Activated B cell treated with CpG ODN at 0.5 μM for 24 hours (primary cell): ENCODE results near the gene IL11RA. TPM values are rescaled to one million over a fixed set of nuclear protein-coding genes. Genes with fewer than 3 reads are reported as not detected.

ENCODE experiments used
- ATAC-seq: fragments of 200-7000 bp; cut with Tn5 transposase; one replicate; pipeline ENCODE4 v1.10.0; 2021; ENCODE audit warnings: low read depth, mild to moderate bottlenecking, moderate library complexity
- CTCF ChIA-PET: fragments of 350-600 bp; sonication (Branson Sonifier 250); formaldehyde crosslinking; loops from one replicate; lab custom pipeline; 2021; ENCODE audit warnings: antibody characterized with exemption; lab: Charles Lee
- POLR2A ChIA-PET: fragments of 350-600 bp; sonication (Branson Sonifier 250); formaldehyde crosslinking; loops from one replicate; lab custom pipeline; 2021; ENCODE audit warnings: antibody characterized with exemption; lab: Charles Lee
- DNase-seq: peaks from one replicate; pipeline ENCODE4 v3.0.0; 2022
- H3K27ac Mint-ChIP-seq: one replicate; pipeline ENCODE4 v1.8.0; 2020; ENCODE audit warnings: mixed read lengths
- H3K27me3 Mint-ChIP-seq: one replicate; pipeline ENCODE4 v1.8.0; 2021; ENCODE audit warnings: mixed read lengths
- H3K36me3 Mint-ChIP-seq: one replicate; pipeline ENCODE4 v1.8.0; 2021; ENCODE audit warnings: low read depth, mixed read lengths
- H3K4me1 Mint-ChIP-seq: one replicate; pipeline ENCODE4 v1.8.0; 2021; ENCODE audit warnings: mixed read lengths
- H3K4me3 Mint-ChIP-seq: one replicate; pipeline ENCODE4 v1.8.0; 2020; ENCODE audit warnings: mild to moderate bottlenecking, mixed read lengths
- H3K9me3 Mint-ChIP-seq: one replicate; pipeline ENCODE4 v1.8.0; 2020; ENCODE audit warnings: mixed read lengths
- intact Hi-C: fragments of 100-400 bp; cut with micrococcal nuclease; formaldehyde crosslinking; loops from one replicate; pipeline ENCODE4 v1.15.1; 2024
- total RNA-seq: library from RNA; stranded (reverse); gene quantifications from 2 replicates; pipeline ENCODE4 v1.2.3, GENCODE V29; 2022
- TF ChIP-seq, protein P1 (sequence below): fragments of 200-600 bp; IDR thresholded peaks from one replicate; pipeline ENCODE4 v1.8.0; 2022; ENCODE audit warnings: antibody characterized with exemption, mild to moderate bottlenecking

IL11RA gene
- total RNA-seq, 1 donor from 2014 or later = 18.8 TPM

DNA sequence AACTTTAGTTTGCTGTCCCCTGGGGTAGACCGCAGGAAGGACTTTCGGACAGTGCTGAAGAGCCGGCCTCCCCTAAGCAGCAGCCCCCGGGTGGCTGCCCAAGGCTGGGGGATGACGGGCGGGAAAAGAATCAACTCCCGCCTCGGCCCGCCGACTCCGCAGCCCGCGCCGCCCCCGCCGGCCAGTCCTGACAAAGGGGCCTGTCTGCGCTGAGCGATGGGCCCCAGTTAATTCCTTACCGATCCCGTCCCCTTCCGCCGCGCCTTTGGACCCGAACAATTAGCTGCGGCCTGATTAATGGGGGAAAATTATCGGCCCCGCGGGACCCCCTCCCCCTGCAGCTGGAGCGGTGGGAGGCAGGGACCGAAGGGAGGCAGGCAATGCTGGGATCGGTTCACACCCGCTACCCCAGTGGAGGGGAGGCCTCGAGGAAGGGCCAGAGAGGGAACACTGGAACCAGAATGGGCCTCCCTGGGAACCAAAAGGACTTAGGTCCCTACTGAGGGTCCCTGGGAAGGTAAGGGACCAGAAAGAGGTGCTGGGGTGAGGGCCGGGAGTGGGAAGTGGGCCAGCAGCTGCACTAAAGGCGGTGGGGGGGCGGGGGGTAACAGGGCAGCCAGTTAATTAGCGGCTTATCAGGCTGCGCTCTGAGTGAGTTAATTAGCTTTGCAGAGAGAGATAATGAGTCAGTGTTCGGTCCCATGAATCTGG lies 27.4 kb upstream of the IL11RA start:
- TF ChIP-seq, protein P1, sequence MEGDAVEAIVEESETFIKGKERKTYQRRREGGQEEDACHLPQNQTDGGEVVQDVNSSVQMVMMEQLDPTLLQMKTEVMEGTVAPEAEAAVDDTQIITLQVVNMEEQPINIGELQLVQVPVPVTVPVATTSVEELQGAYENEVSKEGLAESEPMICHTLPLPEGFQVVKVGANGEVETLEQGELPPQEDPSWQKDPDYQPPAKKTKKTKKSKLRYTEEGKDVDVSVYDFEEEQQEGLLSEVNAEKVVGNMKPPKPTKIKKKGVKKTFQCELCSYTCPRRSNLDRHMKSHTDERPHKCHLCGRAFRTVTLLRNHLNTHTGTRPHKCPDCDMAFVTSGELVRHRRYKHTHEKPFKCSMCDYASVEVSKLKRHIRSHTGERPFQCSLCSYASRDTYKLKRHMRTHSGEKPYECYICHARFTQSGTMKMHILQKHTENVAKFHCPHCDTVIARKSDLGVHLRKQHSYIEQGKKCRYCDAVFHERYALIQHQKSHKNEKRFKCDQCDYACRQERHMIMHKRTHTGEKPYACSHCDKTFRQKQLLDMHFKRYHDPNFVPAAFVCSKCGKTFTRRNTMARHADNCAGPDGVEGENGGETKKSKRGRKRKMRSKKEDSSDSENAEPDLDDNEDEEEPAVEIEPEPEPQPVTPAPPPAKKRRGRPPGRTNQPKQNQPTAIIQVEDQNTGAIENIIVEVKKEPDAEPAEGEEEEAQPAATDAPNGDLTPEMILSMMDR = no peak
- intact Hi-C loops = loop anchor here (5.0 kb wide), 1 partner anchor 297 kb away; the partner anchor contains the start of genes KIF24 and NUDT2
- Mint-ChIP-seq H3K9me3 (no peaks in the 10 kb centered on the region), H3K4me1 (peaks cover 35% of the 10 kb centered on the region), H3K36me3 (peaks cover 6% of the 10 kb centered on the region), H3K27ac (no peak overlapping the region), H3K27me3 (peaks cover 63% of the 10 kb centered on the region), H3K4me3 (no peak overlapping the region)
- CTCF ChIA-PET = interaction anchor here (1.4 to 7.6 kb wide), 3 partner anchors 9 to 33 kb away, joined by 3 to 51 read pairs (median 3); no protein-coding TSS in a partner anchor
- DNase-seq = no peak
- ATAC-seq = no peak
- POLR2A ChIA-PET = interaction anchor here (1.7 kb wide), 1 partner anchor 9 kb away, joined by 5 read pairs; no protein-coding TSS in a partner anchor

DNA sequence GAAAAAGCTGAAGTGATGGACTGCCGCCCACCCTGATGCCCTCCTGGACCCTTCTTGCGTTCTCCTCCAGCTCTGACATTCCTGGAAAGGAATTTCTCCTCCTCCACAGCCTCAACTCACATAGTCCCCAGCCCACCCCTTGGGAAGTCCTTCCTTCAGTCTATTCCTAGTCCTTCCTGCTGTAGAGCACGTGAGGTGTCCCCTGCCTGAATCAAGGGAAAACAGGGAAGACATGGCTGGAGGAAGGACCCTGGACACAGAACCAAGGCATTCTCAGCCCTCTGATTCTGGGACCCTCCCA lies 26.8 kb upstream of the IL11RA start:
- no peak for ATAC-seq
- intact Hi-C loops = no loop called here
- Mint-ChIP-seq H3K27ac (no peak overlapping the region), H3K9me3 (no peaks in the 10 kb centered on the region), H3K4me3 (no peak overlapping the region), H3K36me3 (peaks cover 2% of the 10 kb centered on the region), H3K4me1 (peaks cover 32% of the 10 kb centered on the region), H3K27me3 (peaks cover 69% of the 10 kb centered on the region)
- CTCF ChIA-PET = interaction anchor here (1.4 to 7.6 kb wide), 3 partner anchors 9 to 33 kb away, joined by 3 to 51 read pairs (median 3); no protein-coding TSS in a partner anchor
- no peak for DNase-seq
- POLR2A ChIA-PET = interaction anchor here (0.8 to 1.7 kb wide), 2 partner anchors 9 to 40 kb away, joined by 5 read pairs; no protein-coding TSS in a partner anchor
- TF ChIP-seq, protein P1 = no peak

DNA sequence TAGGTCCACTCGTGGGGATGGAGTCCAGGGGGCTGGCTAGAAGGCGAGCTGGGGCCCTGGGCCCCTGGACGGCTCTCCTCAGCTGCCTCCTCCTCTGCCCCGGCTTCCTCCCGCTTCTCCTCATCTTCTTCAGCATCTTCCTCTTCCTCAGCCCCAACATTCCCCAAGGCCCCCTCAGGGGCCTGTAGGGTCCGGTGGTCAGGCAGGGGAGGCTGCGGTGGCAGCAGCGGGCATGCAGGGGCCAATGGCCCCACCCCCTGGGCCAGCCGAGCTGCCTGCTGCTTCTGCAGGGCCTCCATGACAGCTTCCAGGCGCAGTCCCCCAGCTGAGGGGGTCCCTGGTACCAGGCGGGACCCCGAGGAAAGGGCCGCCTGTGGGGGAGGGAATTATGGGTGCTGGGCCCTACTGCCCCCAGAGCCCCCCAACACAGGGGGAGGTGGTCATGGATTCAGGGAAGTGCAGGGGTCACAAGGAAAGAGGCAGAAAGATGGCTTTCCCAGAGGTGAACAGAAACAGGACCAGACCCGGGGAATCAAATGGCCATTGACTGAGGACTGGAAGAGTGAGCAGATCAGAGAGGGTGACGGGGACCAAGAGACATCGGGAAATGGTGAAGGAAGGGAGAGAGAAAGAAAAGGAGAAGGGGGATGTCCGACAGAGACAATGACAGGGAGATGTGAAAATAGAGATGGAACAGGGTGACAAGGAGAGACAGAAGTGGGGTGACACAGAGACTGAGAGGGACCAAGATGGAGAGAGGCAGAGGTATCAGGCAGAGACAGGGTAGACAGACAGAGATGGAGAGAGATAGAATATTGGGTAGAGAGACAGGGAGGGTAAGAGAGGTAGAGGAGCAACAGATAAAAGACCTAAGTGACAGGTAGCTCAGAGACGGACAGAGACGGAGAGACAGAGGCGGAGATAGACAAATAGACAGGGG lies 24.0 kb upstream of the IL11RA start:
- Mint-ChIP-seq H3K27ac (no peak overlapping the region), H3K36me3 (no peaks in the 10 kb centered on the region), H3K4me1 (peaks cover 25% of the 10 kb centered on the region), H3K4me3 (peak overlapping the region; percentile 78), H3K27me3 (peaks cover 62% of the 10 kb centered on the region), H3K9me3 (no peaks in the 10 kb centered on the region)
- POLR2A ChIA-PET = no interaction called here
- intact Hi-C loops = no loop called here
- TF ChIP-seq, protein P1 = no peak
- ATAC-seq (no peak), DNase-seq (no peak)
- CTCF ChIA-PET = no interaction called here

DNA sequence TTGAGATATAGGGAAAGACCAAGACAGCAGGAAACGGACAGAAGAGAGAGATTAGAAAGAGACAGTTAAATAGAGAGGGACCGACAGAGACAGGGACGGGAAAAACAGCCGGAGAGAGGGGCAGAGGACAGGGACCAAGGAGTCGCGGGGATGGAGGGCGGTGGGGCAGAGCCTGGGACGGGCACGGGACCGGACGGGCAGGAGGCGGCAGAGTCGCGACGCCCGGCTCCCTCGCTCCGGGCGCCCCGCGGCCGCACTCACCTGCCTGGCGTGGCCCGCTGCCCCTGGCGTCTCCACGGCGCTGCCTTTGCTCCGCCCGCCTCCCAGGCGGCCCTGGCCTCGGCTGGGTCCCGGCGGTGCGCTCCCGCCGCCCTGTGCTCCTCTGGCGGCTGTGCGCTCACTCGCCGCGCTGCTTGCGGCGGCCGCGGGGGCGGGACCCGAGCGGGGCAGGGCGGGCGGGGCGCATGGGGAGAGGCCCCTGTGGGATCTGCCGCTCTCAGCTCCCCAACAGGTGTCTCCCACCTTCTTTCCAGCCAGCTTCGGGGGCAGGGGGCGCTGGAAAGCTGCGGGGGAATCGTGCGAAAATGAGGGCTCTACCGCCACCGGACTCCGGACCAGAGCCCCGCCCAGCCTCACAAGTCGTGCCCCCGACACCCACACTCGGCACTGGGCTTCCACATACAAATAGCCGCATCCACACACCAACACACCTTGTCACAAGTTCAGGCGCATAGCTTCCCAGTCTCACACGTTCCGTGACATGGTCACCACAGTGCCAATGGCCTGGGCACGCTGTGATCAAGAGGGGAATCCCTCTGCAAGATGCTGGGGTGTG lies 23.1 kb upstream of the IL11RA start, which contains the start of gene ARID3C:
Gene ARID3C (minus strand): TSS at position 411 of the 835 bp plus-strand sequence. CDS start 1,052 bp downstream, outside the sequence.
- Mint-ChIP-seq H3K36me3 (no peaks in the 10 kb centered on the region), H3K27ac (no peak within 1 kb of the TSS), H3K4me3 (peak within 1 kb of the TSS; percentile 78), H3K4me1 (peaks cover 21% of the 10 kb centered on the region), H3K27me3 (peaks cover 57% of the 10 kb centered on the region), H3K9me3 (no peaks in the 10 kb centered on the region)
- intact Hi-C loops = loop anchor here (1.0 kb wide), 1 partner anchor 9 kb away; the partner anchor contains the start of gene DCTN3
- TF ChIP-seq, protein P1 = no peak
- ATAC-seq (peak; percentile 81), DNase-seq (peak; percentile 47)
- CTCF ChIA-PET = interaction anchor here (1.4 kb wide), 1 partner anchor 18 kb away, joined by 4 read pairs; the partner anchor contains the start of gene GALT
- POLR2A ChIA-PET = interaction anchor here (1.7 kb wide), 1 partner anchor 9 kb away, joined by 7 read pairs; the partner anchor contains the start of gene SIGMAR1
